Measurements from ENCODE around the gene LCP2. TPM values are rescaled to one million over a fixed set of nuclear protein-coding genes. Genes with fewer than 3 reads are reported as not detected.

Gene LCP2
- total and polyA plus RNA-seq, 2 experiments from 2014 or later = 0.80 TPM; not detected in 1

GRCh38 chr5:170314541-170315095 lies 17.0 kb upstream of the LCP2 start:
- Histone ChIP-seq H3K4me1 (ENCODE audit: insufficient read depth) (peaks cover 4% of the 10 kb centered on the region), H3K27ac (no peak overlapping the region), H3K4me2 (no peak overlapping the region), H3K79me2 (no peaks in the 10 kb centered on the region), H3K9me2 (replicated peaks; ENCODE audit: insufficient read depth) (no peaks in the 10 kb centered on the region), H3K9me3 (ENCODE audit: low read depth) (no peaks in the 10 kb centered on the region), H4K20me1 (ENCODE audit: insufficient read depth, poor library complexity, severe bottlenecking) (no peaks in the 10 kb centered on the region), H2AFZ (no peak overlapping the region), H3K27me3 (no peaks in the 10 kb centered on the region), H3K36me3 (replicated peaks; ENCODE audit: insufficient read depth, low read depth) (no peaks in the 10 kb centered on the region), H3K4me3 (no peak overlapping the region)
- WGBS (ENCODE audit: low lambda C conversion rate, missing lambda C conversion rate) = 64% methylated on average over 2 of the region's 2 CpGs
- DNase-seq (ENCODE audit: low spot score) = no peak
- no peak for TF ChIP-seq CTCF (IDR thresholded peaks at IDR 0.05; ENCODE audit: poor library complexity)
- no peak for TF ChIP-seq EZH2 (IDR thresholded peaks at IDR 0.05; ENCODE audit: borderline replicate concordance)
- no peak for TF ChIP-seq EZH2phosphoT487 (IDR thresholded peaks at IDR 0.05; ENCODE audit: low read depth, severe bottlenecking, unreplicated experiment)

GRCh38 chr5:170313816-170314215 lies 16.2 kb upstream of the LCP2 start:
- TF ChIP-seq EZH2 (IDR thresholded peaks at IDR 0.05; ENCODE audit: borderline replicate concordance) (no peak), CTCF (IDR thresholded peaks at IDR 0.05; ENCODE audit: poor library complexity) (no peak), EZH2phosphoT487 (IDR thresholded peaks at IDR 0.05; ENCODE audit: low read depth, severe bottlenecking, unreplicated experiment) (no peak)
- H3K9me2 ChIP-seq (replicated peaks; ENCODE audit: insufficient read depth) = no peaks in the 10 kb centered on the region
- no peaks in the 10 kb centered on the region for H3K27me3 ChIP-seq
- no peaks in the 10 kb centered on the region for H3K36me3 ChIP-seq (replicated peaks; ENCODE audit: insufficient read depth, low read depth)
- H3K4me2 ChIP-seq = no peak overlapping the region
- no peak for DNase-seq (ENCODE audit: low spot score)
- 94% methylated on average over 2 of the region's 2 CpGs for WGBS (ENCODE audit: low lambda C conversion rate, missing lambda C conversion rate)
- H3K4me1 ChIP-seq (ENCODE audit: insufficient read depth) = peaks cover 4% of the 10 kb centered on the region
- no peak overlapping the region for H2AFZ ChIP-seq
- H3K9me3 ChIP-seq (ENCODE audit: low read depth) = no peaks in the 10 kb centered on the region
- no peak overlapping the region for H3K27ac ChIP-seq
- no peaks in the 10 kb centered on the region for H3K79me2 ChIP-seq
- no peak overlapping the region for H3K4me3 ChIP-seq
- no peaks in the 10 kb centered on the region for H4K20me1 ChIP-seq (ENCODE audit: insufficient read depth, poor library complexity, severe bottlenecking)

GRCh38 chr5:170313344-170313743 lies 15.8 kb upstream of the LCP2 start:
- Histone ChIP-seq H3K4me2 (no peak overlapping the region), H3K4me1 (ENCODE audit: insufficient read depth) (peaks cover 4% of the 10 kb centered on the region), H3K4me3 (no peak overlapping the region), H3K79me2 (no peaks in the 10 kb centered on the region), H2AFZ (no peak overlapping the region), H3K36me3 (replicated peaks; ENCODE audit: insufficient read depth, low read depth) (no peaks in the 10 kb centered on the region), H3K27me3 (no peaks in the 10 kb centered on the region), H3K9me2 (replicated peaks; ENCODE audit: insufficient read depth) (no peaks in the 10 kb centered on the region), H4K20me1 (ENCODE audit: insufficient read depth, poor library complexity, severe bottlenecking) (no peaks in the 10 kb centered on the region), H3K9me3 (ENCODE audit: low read depth) (no peaks in the 10 kb centered on the region), H3K27ac (no peak overlapping the region)
- TF ChIP-seq CTCF (IDR thresholded peaks at IDR 0.05; ENCODE audit: poor library complexity) (no peak), EZH2 (IDR thresholded peaks at IDR 0.05; ENCODE audit: borderline replicate concordance) (no peak), EZH2phosphoT487 (IDR thresholded peaks at IDR 0.05; ENCODE audit: low read depth, severe bottlenecking, unreplicated experiment) (no peak)
- 74% methylated on average over 6 of the region's 6 CpGs for WGBS (ENCODE audit: low lambda C conversion rate, missing lambda C conversion rate)
- no peak for DNase-seq (ENCODE audit: low spot score)

All from hepatocyte (in vitro differentiated cells).